ENCODE data around the gene TXNRD2. TPM values are rescaled to one million over a fixed set of nuclear protein-coding genes. Genes with fewer than 3 reads are reported as not detected.

Gene TXNRD2
- total RNA-seq, 1 donor from 2014 or later, result 23.0 TPM

- Mint-ChIP-seq H3K27me3 (ENCODE audit: unreplicated experiment) (peaks cover 6% of the 10 kb centered on the region), H3K36me3 (ENCODE audit: low read depth, unreplicated experiment) (no peaks in the 10 kb centered on the region), H3K4me1 (ENCODE audit: unreplicated experiment) (peaks cover 5% of the 10 kb centered on the region), H3K9me3 (ENCODE audit: unreplicated experiment) (no peaks in the 10 kb centered on the region), H3K4me3 (ENCODE audit: unreplicated experiment) (no peak overlapping the region), H3K27ac (ENCODE audit: unreplicated experiment) (no peak overlapping the region)
- no peak for TF ChIP-seq CTCF (IDR thresholded peaks at IDR 0.05; ENCODE audit: unreplicated experiment)
- DNase-seq (ENCODE audit: low spot score), result no peak
Measured at GRCh38 chr22:19875531-19876313, 65.9 kb downstream of the TXNRD2 start.

- Mint-ChIP-seq H3K36me3 (ENCODE audit: low read depth, unreplicated experiment) (no peaks in the 10 kb centered on the region), H3K27ac (ENCODE audit: unreplicated experiment) (no peak overlapping the region), H3K4me1 (ENCODE audit: unreplicated experiment) (peaks cover 1% of the 10 kb centered on the region), H3K9me3 (ENCODE audit: unreplicated experiment) (no peaks in the 10 kb centered on the region), H3K4me3 (ENCODE audit: unreplicated experiment) (no peak overlapping the region), H3K27me3 (ENCODE audit: unreplicated experiment) (peaks cover 5% of the 10 kb centered on the region)
- no peak for TF ChIP-seq CTCF (IDR thresholded peaks at IDR 0.05; ENCODE audit: unreplicated experiment)
- DNase-seq (ENCODE audit: low spot score), result no peak
Measured at GRCh38 chr22:19875061-19875530, 66.5 kb downstream of the TXNRD2 start.

- no peak overlapping the region for H3K27ac Mint-ChIP-seq (ENCODE audit: unreplicated experiment)
- no peaks in the 10 kb centered on the region for H3K4me1 Mint-ChIP-seq (ENCODE audit: unreplicated experiment)
- H3K9me3 Mint-ChIP-seq (ENCODE audit: unreplicated experiment), result no peaks in the 10 kb centered on the region
- H3K27me3 Mint-ChIP-seq (ENCODE audit: unreplicated experiment), result peaks cover 5% of the 10 kb centered on the region
- no peak for TF ChIP-seq CTCF (IDR thresholded peaks at IDR 0.05; ENCODE audit: unreplicated experiment)
- DNase-seq (ENCODE audit: low spot score), result no peak
- H3K36me3 Mint-ChIP-seq (ENCODE audit: low read depth, unreplicated experiment), result no peaks in the 10 kb centered on the region
- H3K4me3 Mint-ChIP-seq (ENCODE audit: unreplicated experiment), result no peak overlapping the region
Measured at GRCh38 chr22:19874307-19875060, 67.1 kb downstream of the TXNRD2 start.

- Mint-ChIP-seq H3K4me1 (ENCODE audit: unreplicated experiment) (no peaks in the 10 kb centered on the region), H3K27me3 (ENCODE audit: unreplicated experiment) (peaks cover 4% of the 10 kb centered on the region), H3K9me3 (ENCODE audit: unreplicated experiment) (no peaks in the 10 kb centered on the region), H3K27ac (ENCODE audit: unreplicated experiment) (no peak overlapping the region), H3K36me3 (ENCODE audit: low read depth, unreplicated experiment) (no peaks in the 10 kb centered on the region), H3K4me3 (ENCODE audit: unreplicated experiment) (no peak overlapping the region)
- DNase-seq (ENCODE audit: low spot score), result no peak
- TF ChIP-seq CTCF (IDR thresholded peaks at IDR 0.05; ENCODE audit: unreplicated experiment), result no peak
Measured at GRCh38 chr22:19873960-19874306, 67.7 kb downstream of the TXNRD2 start.

Data from endothelial cell (in vitro differentiated cells).